DND-41 (cell line): Measurements from ENCODE around the gene TMEM94.

ENCODE experiments used
- EZH2 ChIP-seq: IDR thresholded peaks from 3 replicates; pipeline ENCODE4 v1.6.1; 2012; ENCODE audit warnings: borderline replicate concordance, low read depth, mild to moderate bottlenecking, moderate library complexity, low read length, inconsistent platforms; ENCODE audit not compliant: severe bottlenecking
- TF ChIP-seq, protein P1 (sequence below): IDR thresholded peaks from 2 replicates; pipeline ENCODE4 v1.5.1; 2012; ENCODE audit warnings: borderline replicate concordance, low read length, moderate library complexity, mild to moderate bottlenecking; ENCODE audit not compliant: poor library complexity, severe bottlenecking; ENCODE audit errors: extremely low read depth

DNA sequence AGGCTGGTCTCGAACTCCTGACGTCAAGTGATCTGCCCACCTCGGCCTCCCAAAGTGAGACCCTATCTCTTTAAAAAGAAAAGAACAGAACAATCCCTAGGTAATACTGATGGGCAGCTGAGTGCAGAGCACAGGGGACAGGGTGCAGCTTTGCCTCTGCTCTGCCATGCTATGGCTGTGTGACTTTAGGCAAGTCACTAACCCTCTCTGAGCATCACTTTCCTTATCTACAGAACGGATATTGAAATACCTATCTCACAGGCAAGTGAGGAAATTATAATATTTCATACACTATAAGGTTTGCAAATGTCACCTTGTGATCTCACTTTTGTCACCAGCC, 54.8 kb downstream of the TMEM94 start:
- TF ChIP-seq, protein P1, sequence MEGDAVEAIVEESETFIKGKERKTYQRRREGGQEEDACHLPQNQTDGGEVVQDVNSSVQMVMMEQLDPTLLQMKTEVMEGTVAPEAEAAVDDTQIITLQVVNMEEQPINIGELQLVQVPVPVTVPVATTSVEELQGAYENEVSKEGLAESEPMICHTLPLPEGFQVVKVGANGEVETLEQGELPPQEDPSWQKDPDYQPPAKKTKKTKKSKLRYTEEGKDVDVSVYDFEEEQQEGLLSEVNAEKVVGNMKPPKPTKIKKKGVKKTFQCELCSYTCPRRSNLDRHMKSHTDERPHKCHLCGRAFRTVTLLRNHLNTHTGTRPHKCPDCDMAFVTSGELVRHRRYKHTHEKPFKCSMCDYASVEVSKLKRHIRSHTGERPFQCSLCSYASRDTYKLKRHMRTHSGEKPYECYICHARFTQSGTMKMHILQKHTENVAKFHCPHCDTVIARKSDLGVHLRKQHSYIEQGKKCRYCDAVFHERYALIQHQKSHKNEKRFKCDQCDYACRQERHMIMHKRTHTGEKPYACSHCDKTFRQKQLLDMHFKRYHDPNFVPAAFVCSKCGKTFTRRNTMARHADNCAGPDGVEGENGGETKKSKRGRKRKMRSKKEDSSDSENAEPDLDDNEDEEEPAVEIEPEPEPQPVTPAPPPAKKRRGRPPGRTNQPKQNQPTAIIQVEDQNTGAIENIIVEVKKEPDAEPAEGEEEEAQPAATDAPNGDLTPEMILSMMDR, result no peak
- TF ChIP-seq EZH2, result no peak
